Peyer's patch (tissue), 4 donors: ENCODE measurements around the gene RAB15. TPM values are rescaled to one million over a fixed set of nuclear protein-coding genes. Genes with fewer than 3 reads are reported as not detected.

Experiments used
- DNase-seq, 3 donors: peaks; one replicate each; pipeline ENCODE4 v3.0.0-alpha.2; 2017 to 2019
- H3K27ac ChIP-seq, 4 donors: fragments of 200-600 bp; sonication (generic); one replicate each; pipeline ENCODE4 v1.5.1; 2016 to 2019
- H3K27me3 ChIP-seq, 2 donors: fragments of 200-600 bp; sonication (generic); one replicate each; pipeline ENCODE4 v1.5.1; 2019
- H3K36me3 ChIP-seq, 3 donors: fragments of 200-600 bp; sonication (generic); one replicate each; pipeline ENCODE4 v1.5.1; 2016 to 2019
- H3K4me1 ChIP-seq, 4 donors: fragments of 200-600 bp; sonication (generic); one replicate each; pipeline ENCODE4 v1.5.1; 2016 to 2019
- H3K4me3 ChIP-seq, 4 donors: fragments of 200-600 bp; sonication (generic); 1 replicate in 3 of 4; 2 replicates in 1 of 4; pipeline ENCODE4 v1.5.1; 2016 to 2019; ENCODE audit warnings: mild to moderate bottlenecking in 1 of 4
- H3K9me3 ChIP-seq, 4 donors: fragments of 200-600 bp; sonication (generic); one replicate each; pipeline ENCODE4 v1.5.1; 2016 to 2019; ENCODE audit warnings: mild to moderate bottlenecking in 1 of 4
- CTCF ChIP-seq, 6 experiments: fragments of 450-650 bp in 4 of 6; fragments of 200-600 bp in 2 of 6; sonication (generic) in 1 of 6; IDR thresholded peaks; one replicate each; pipeline ENCODE4 v1.5.1; 2017 to 2019; ENCODE audit warnings: antibody characterized with exemption in 6 of 6, mild to moderate bottlenecking in 3 of 6, moderate library complexity in 1 of 6
- POLR2A ChIP-seq, 2 donors: fragments of 450-650 bp; IDR thresholded peaks; one replicate each; pipeline ENCODE4 v1.5.1; 2017; ENCODE audit warnings: antibody characterized with exemption in 2 of 2, mild to moderate bottlenecking in 2 of 2, moderate library complexity in 2 of 2
- total RNA-seq, 4 donors: library from RNA; depleted of rRNA; stranded (reverse); fragments of >200 nt; gene quantifications; one replicate each; pipeline ENCODE4 v1.1.0, GENCODE V29; 2016

RAB15 gene
- total RNA-seq, 4 donors from 2014 or later, result 17.4 to 29.8 (median 22.4) TPM

DNA sequence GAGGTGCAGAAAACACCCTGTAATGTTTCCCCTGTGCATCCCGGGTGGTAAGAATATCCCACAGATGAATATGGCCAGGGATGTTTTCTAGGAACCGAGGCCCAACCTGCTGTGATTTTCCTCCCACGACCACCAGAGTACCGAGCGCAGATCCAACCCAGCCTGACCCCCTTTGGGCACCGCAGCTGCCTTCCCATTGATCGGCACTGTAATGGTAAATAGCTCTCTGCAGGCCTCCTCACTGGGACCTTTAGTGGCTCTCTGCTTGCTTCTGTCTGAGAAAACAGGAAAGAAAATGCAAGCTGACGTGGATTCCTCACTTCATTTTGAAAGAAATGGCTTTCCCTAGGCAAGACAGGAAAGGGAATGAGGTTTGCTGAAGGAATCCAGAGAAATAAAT, 2.4 kb upstream of the RAB15 start:
- TF ChIP-seq CTCF (IDR thresholded peaks at IDR 0.05), result no peak
- no peak for TF ChIP-seq POLR2A (IDR thresholded peaks at IDR 0.05)
- H3K9me3 ChIP-seq, result no peaks in the 10 kb centered on the region
- H3K36me3 ChIP-seq, result no peaks in the 10 kb centered on the region
- H3K27me3 ChIP-seq, result no peaks in the 10 kb centered on the region
- H3K4me1 ChIP-seq, result peaks cover 0 to 11% (median 4%) of the 10 kb centered on the region in 4 donors
- no peak overlapping the region for H3K27ac ChIP-seq
- peak in 1 of 3 donors; percentile 34 for DNase-seq
- H3K4me3 ChIP-seq, result no peak overlapping the region

GRCh38 chr14:64973826-64974225, 1.7 kb upstream of the RAB15 start:
- no peak overlapping the region for H3K27ac ChIP-seq
- H3K27me3 ChIP-seq, result no peaks in the 10 kb centered on the region
- peaks cover 0 to 11% (median 4%) of the 10 kb centered on the region in 4 donors for H3K4me1 ChIP-seq
- H3K36me3 ChIP-seq, result no peaks in the 10 kb centered on the region
- peak in 1 of 3 donors; percentile 29 for DNase-seq
- no peak overlapping the region for H3K4me3 ChIP-seq
- H3K9me3 ChIP-seq, result no peaks in the 10 kb centered on the region
- TF ChIP-seq POLR2A (IDR thresholded peaks at IDR 0.05) (no peak), CTCF (IDR thresholded peaks at IDR 0.05) (no peak)

GRCh38 chr14:64973026-64973442, 898 bp upstream of the RAB15 start:
- Histone ChIP-seq H3K4me3 (peak overlapping the region in 1 of 4 donors; percentile 91), H3K4me1 (peaks cover 0 to 11% (median 4%) of the 10 kb centered on the region in 4 donors), H3K27ac (peak overlapping the region in 2 of 4 donors; percentile 67 to 72), H3K27me3 (no peaks in the 10 kb centered on the region), H3K36me3 (no peaks in the 10 kb centered on the region), H3K9me3 (no peaks in the 10 kb centered on the region)
- TF ChIP-seq POLR2A (IDR thresholded peaks at IDR 0.05) (no peak), CTCF (IDR thresholded peaks at IDR 0.05) (no peak)
- DNase-seq, result peak in 1 of 3 donors; percentile 44

- Histone ChIP-seq H3K27ac (peak overlapping the region; percentile 49 to 72 (median 56)), H3K9me3 (no peaks in the 10 kb centered on the region), H3K27me3 (no peaks in the 10 kb centered on the region), H3K36me3 (no peaks in the 10 kb centered on the region), H3K4me3 (peak overlapping the region; percentile 61 to 91 (median 74)), H3K4me1 (peaks cover 0 to 11% (median 4%) of the 10 kb centered on the region in 4 donors)
- TF ChIP-seq POLR2A (IDR thresholded peaks at IDR 0.05) (no peak), CTCF (IDR thresholded peaks at IDR 0.05) (no peak)
- DNase-seq, result no peak
Measured at GRCh38 chr14:64971491-64971942, 619 bp downstream of the RAB15 start.

DNA sequence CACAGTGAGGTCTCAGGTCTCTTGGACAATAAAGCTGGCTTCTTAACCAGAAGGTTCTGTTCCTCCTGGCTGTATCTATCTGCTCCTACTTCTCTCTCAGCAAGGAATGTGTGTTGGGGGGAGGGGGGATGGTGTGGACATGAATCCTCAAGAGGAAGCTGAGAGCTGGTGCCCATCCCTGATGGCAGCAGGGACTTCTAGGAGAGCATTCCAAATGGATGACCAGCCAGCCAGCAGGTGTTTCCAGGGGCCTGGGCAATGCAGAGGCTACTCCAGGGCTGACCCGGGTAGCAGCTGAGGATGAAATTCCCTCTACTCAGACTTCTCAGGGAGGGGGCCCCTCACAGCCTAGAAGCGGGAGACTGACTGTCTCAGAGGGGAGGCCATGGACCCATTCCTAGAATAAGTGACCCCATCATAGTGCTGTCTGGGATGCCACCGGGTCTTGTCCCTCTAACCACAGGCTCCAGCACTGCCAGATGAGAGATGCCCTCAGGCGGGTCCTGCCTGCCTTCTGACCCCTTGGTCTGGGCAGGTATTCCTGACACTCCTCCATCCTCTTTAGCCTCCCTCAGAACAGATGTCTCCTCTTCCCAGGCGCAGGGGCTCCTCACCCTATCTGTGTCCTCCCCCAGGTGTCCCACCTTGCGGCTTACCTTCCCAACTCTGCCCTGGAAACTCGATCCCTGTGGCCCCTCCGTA, 1.2 kb downstream of the RAB15 start:
- H3K36me3 ChIP-seq, result no peaks in the 10 kb centered on the region
- peak overlapping the region; percentile 61 to 91 (median 74) for H3K4me3 ChIP-seq
- H3K9me3 ChIP-seq, result no peaks in the 10 kb centered on the region
- TF ChIP-seq CTCF (IDR thresholded peaks at IDR 0.05) (no peak), POLR2A (IDR thresholded peaks at IDR 0.05) (no peak)
- no peaks in the 10 kb centered on the region for H3K27me3 ChIP-seq
- H3K27ac ChIP-seq, result peak overlapping the region in 3 of 4 donors; percentile 53 to 72 (median 58)
- H3K4me1 ChIP-seq, result peaks cover 0 to 11% (median 4%) of the 10 kb centered on the region in 4 donors
- DNase-seq, result no peak
